ENCODE results near the gene PARD3B.
A peak's percentile ranks its signal among the peaks of the same experiment; 100 is the strongest.

Gene PARD3B

DNA sequence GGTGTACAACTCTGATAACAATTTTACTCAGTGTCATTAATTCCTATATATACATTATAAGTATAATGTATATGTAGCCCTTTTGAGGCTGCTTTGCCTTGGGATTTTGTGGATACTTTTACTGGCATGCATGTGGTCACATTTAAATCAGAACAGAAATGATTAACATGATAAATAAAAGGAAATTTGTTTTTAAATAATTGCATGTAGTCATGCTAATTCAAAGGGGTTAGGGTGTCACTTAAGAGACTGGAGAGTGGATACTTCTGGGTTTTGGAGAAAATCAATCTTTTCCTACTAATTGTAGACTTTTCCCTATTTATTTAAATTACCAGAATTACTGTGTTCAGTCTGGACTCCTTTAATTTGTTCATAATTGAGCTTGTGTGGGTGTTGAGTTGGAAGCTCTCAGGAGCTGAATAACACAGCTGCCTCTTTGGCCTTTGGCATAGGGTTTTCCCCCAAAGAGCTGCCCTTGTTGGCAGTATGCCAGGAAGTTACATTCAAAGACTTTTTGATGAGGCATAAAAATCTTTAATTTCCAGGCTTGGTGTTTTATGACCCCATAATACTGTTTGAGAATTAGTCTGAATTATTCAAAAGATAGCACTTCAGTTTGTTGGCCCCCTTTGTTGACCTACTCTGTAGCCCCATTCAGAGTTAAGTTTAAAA lies 652.3 kb downstream of the PARD3B start:
- peak; percentile 44 for DNase-seq (ENCODE audit: low read depth)
- no peak overlapping the region for H3K4me3 ChIP-seq (replicated peaks; ENCODE audit: low read depth, low read length)
- TF ChIP-seq, protein P1, sequence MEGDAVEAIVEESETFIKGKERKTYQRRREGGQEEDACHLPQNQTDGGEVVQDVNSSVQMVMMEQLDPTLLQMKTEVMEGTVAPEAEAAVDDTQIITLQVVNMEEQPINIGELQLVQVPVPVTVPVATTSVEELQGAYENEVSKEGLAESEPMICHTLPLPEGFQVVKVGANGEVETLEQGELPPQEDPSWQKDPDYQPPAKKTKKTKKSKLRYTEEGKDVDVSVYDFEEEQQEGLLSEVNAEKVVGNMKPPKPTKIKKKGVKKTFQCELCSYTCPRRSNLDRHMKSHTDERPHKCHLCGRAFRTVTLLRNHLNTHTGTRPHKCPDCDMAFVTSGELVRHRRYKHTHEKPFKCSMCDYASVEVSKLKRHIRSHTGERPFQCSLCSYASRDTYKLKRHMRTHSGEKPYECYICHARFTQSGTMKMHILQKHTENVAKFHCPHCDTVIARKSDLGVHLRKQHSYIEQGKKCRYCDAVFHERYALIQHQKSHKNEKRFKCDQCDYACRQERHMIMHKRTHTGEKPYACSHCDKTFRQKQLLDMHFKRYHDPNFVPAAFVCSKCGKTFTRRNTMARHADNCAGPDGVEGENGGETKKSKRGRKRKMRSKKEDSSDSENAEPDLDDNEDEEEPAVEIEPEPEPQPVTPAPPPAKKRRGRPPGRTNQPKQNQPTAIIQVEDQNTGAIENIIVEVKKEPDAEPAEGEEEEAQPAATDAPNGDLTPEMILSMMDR (IDR thresholded peaks at IDR 0.05; ENCODE audit: low read length, missing control alignments), result no peak

DNA sequence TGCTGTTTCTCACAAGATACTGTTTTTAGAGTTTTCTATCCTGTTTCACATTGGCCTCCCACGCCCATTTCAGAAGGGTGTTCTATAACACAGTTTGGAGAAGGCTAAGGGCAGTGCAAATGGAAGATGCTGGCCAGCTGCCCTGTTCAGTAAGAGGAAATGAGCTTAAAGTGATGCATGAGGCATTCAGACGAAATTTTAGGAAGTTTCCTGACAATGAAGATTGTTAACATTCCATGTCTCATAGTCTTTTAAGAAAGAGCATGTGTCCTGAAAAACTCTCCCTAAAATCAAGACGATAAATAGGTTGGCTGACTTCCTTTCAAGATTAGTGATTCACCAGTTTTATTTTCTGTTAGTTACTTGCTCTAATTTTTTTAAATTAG lies 652.9 kb downstream of the PARD3B start:
- peak; percentile 92 for DNase-seq (ENCODE audit: low read depth)
- TF ChIP-seq, protein P1 (IDR thresholded peaks at IDR 0.05; ENCODE audit: low read length, missing control alignments), result no peak
- H3K4me3 ChIP-seq (replicated peaks; ENCODE audit: low read depth, low read length), result no peak overlapping the region

DNA sequence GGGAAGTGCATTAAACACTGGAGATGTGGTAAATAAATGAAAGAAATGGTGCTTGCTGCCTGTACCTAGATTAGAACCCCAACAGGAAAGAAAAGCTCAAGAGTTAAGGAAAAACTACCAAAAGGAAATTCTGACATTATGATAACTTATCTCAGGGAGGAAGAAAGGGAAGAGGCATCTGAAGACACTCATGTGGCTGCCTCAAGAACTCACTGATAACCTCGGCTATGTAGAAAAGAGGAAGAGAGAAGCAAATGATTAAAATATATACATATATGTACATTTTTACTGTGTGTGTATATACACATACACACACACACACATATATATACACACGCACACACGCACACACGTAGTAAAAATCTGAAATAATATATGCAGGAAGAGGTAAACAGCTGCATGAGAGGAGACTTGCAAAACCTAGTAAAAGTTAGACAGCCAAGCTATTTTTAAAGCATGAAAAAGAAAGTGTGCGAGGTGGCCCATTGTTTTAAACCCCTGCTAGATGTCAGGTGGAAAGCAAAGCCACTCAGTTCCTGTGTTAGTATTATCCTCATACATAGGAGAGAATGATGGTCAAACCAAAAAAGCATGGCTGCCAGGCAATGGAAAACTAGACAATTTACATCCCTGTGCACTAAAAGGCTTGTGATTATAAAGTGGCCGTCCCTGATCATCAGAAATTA lies 654.0 kb downstream of the PARD3B start:
- DNase-seq (ENCODE audit: low read depth), result no peak

GRCh38 chr2:205210494-205210893 lies 665.2 kb downstream of the PARD3B start:
- DNase-seq (ENCODE audit: low read depth), result no peak
- no peak overlapping the region for H3K4me3 ChIP-seq (replicated peaks; ENCODE audit: low read depth, low read length)
- TF ChIP-seq, protein P1 (IDR thresholded peaks at IDR 0.05; ENCODE audit: low read length, missing control alignments), result no peak

More for the DNA sequence above, 654.0 kb downstream of the PARD3B start:
- TF ChIP-seq, protein P1 (IDR thresholded peaks at IDR 0.05; ENCODE audit: low read length, missing control alignments), result no peak
- no peak overlapping the region for H3K4me3 ChIP-seq (replicated peaks; ENCODE audit: low read depth, low read length)

DNA sequence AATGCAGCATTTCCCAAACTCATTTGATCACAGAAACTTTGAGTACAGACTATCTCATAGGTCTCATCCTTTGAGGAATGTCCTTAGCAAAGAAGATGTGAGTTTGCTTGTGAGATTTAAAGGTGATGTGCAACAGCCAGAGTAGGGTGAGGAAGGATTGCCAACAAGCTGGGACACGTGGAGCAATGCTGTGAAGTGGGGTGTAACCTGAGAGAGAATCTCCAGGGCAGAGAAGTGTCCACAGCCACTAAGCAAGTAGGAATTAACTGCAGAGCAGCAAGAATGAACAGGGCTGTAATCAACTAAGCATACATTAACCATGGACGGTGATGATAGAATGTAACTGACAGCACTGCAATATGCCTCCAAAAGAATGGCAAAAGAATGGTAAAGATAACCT lies 667.1 kb downstream of the PARD3B start:
- no peak for DNase-seq (ENCODE audit: low read depth)
- TF ChIP-seq, protein P1 (IDR thresholded peaks at IDR 0.05; ENCODE audit: low read length, missing control alignments), result no peak
- H3K4me3 ChIP-seq (replicated peaks; ENCODE audit: low read depth, low read length), result no peak overlapping the region

GRCh38 chr2:205216092-205216491 lies 670.8 kb downstream of the PARD3B start:
- TF ChIP-seq, protein P1 (IDR thresholded peaks at IDR 0.05; ENCODE audit: low read length, missing control alignments), result no peak
- DNase-seq (ENCODE audit: low read depth), result no peak

More at GRCh38 chr2:205216092-205216491, 670.8 kb downstream of the PARD3B start:
- H3K4me3 ChIP-seq (replicated peaks; ENCODE audit: low read depth, low read length), result no peak overlapping the region

Measured in fibroblast of pulmonary artery (primary cell).